ENCODE measurements around the gene TRMT10B.

GRCh38 chr9:37806271-37806670 lies 52.7 kb downstream of the TRMT10B start:
- TF ChIP-seq YY1 (tag by site-specific recombination; IDR thresholded peaks at IDR 0.05) (no peak), ZNF311 (tag by site-specific recombination; IDR thresholded peaks at IDR 0.05; ENCODE audit: borderline replicate concordance) (no peak)
- TF ChIP-seq, protein P1, sequence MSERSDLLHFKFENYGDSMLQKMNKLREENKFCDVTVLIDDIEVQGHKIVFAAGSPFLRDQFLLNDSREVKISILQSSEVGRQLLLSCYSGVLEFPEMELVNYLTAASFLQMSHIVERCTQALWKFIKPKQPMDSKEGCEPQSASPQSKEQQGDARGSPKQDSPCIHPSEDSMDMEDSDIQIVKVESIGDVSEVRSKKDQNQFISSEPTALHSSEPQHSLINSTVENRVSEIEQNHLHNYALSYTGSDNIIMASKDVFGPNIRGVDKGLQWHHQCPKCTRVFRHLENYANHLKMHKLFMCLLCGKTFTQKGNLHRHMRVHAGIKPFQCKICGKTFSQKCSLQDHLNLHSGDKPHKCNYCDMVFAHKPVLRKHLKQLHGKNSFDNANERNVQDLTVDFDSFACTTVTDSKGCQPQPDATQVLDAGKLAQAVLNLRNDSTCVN (tag by site-specific recombination; optimal IDR thresholded peaks at IDR 0.05), result no peak
